H9 (cell line): ENCODE measurements around the gene TRIM44. TPM values are rescaled to one million over a fixed set of nuclear protein-coding genes. Genes with fewer than 3 reads are reported as not detected.

Experiments used
- DNase-seq: peaks from one replicate; pipeline ENCODE4 v3.0.0-alpha.2; 2017
- H2AFZ ChIP-seq: one replicate; pipeline ENCODE4 v1.6.1; 2013; ENCODE audit warnings: mild to moderate bottlenecking, low read length, control low read depth, moderate library complexity
- H2AK5ac ChIP-seq: 2 replicates; pipeline ENCODE4 v1.6.1; 2013; ENCODE audit warnings: low read length, control low read depth, mixed read lengths; ENCODE audit not compliant: insufficient read length
- H2BK120ac ChIP-seq: one replicate; pipeline ENCODE4 v1.6.1; 2013; ENCODE audit warnings: low read depth, mild to moderate bottlenecking, low read length, control low read depth, inconsistent platforms; ENCODE audit not compliant: poor library complexity, severe bottlenecking
- H2BK12ac ChIP-seq: 2 replicates; pipeline ENCODE4 v1.6.1; 2013; ENCODE audit warnings: low read length, control low read depth, mixed read lengths, low read depth; ENCODE audit not compliant: insufficient read length
- H2BK15ac ChIP-seq: 2 replicates; pipeline ENCODE4 v1.6.1; 2013; ENCODE audit warnings: low read depth, low read length, control low read depth
- H2BK20ac ChIP-seq: one replicate; pipeline ENCODE4 v1.6.1; 2013; ENCODE audit warnings: low read depth, mild to moderate bottlenecking, low read length, control low read depth, inconsistent platforms; ENCODE audit not compliant: poor library complexity, severe bottlenecking
- H2BK5ac ChIP-seq: 2 replicates; pipeline ENCODE4 v1.6.1; 2013; ENCODE audit warnings: low read length, control low read depth, mixed read lengths; ENCODE audit not compliant: insufficient read length
- H3K14ac ChIP-seq: 2 replicates; pipeline ENCODE4 v1.6.1; 2013; ENCODE audit warnings: low read length, control low read depth; ENCODE audit not compliant: insufficient read depth
- H3K18ac ChIP-seq: 2 replicates; pipeline ENCODE4 v1.6.1; 2013; ENCODE audit warnings: low read depth, mild to moderate bottlenecking, mixed read lengths, low read length, control low read depth; ENCODE audit not compliant: insufficient read length
- H3K23ac ChIP-seq: 2 replicates; pipeline ENCODE4 v1.6.1; 2013; ENCODE audit warnings: low read length, control low read depth, mixed read lengths, low read depth; ENCODE audit not compliant: insufficient read length
- H3K23me2 ChIP-seq: 2 replicates; pipeline ENCODE4 v1.6.1; 2013; ENCODE audit warnings: low read depth, mild to moderate bottlenecking, mixed read lengths, low read length, control low read depth; ENCODE audit not compliant: insufficient read length, poor library complexity, severe bottlenecking
- H3K27ac ChIP-seq: 2 replicates; pipeline ENCODE4 v1.5.1; 2013; ENCODE audit warnings: low read length, control low read depth, mixed read lengths, low read depth; ENCODE audit not compliant: insufficient read length
- H3K27me3 ChIP-seq: 2 replicates; pipeline ENCODE4 v1.6.1; 2013; ENCODE audit warnings: low read length, control low read depth, inconsistent platforms; ENCODE audit not compliant: insufficient read depth
- H3K4ac ChIP-seq: 2 replicates; pipeline ENCODE4 v1.6.1; 2013; ENCODE audit warnings: low read depth, mild to moderate bottlenecking, control low read depth, inconsistent platforms, low read length, moderate library complexity
- H3K4me1 ChIP-seq: 2 replicates; pipeline ENCODE4 v1.6.1; 2013; ENCODE audit warnings: low read length, control low read depth, inconsistent platforms; ENCODE audit not compliant: insufficient read depth
- H3K4me2 ChIP-seq: 2 replicates; pipeline ENCODE4 v1.6.1; 2013; ENCODE audit warnings: low read length, control low read depth, mixed read lengths; ENCODE audit not compliant: insufficient read length, insufficient read depth
- H3K56ac ChIP-seq: 2 replicates; pipeline ENCODE4 v1.6.1; 2013; ENCODE audit warnings: low read depth, mild to moderate bottlenecking, mixed read lengths, low read length, control low read depth; ENCODE audit not compliant: insufficient read length
- H3K79me1 ChIP-seq: 2 replicates; pipeline ENCODE4 v1.6.1; 2013; ENCODE audit warnings: low read depth, mild to moderate bottlenecking, moderate library complexity, low read length, control low read depth, inconsistent platforms; ENCODE audit not compliant: insufficient read depth, poor library complexity, severe bottlenecking
- H3K79me2 ChIP-seq: 2 replicates; pipeline ENCODE4 v1.6.1; 2013; ENCODE audit warnings: low read length, control low read depth, inconsistent platforms; ENCODE audit not compliant: insufficient read depth
- H3K9ac ChIP-seq: 2 replicates; pipeline ENCODE4 v1.6.1; 2013; ENCODE audit warnings: low read length, control low read depth, mixed read lengths; ENCODE audit not compliant: insufficient read length; ENCODE audit errors: extremely low read depth
- H3K9me3 ChIP-seq: one replicate; pipeline ENCODE4 v1.6.1; 2013; ENCODE audit warnings: low read depth, low read length, inconsistent platforms; ENCODE audit not compliant: control insufficient read depth
- H3T11ph ChIP-seq: one replicate; pipeline ENCODE4 v1.6.1; 2013; ENCODE audit warnings: mild to moderate bottlenecking, low read length, control low read depth, inconsistent platforms
- H4K20me1 ChIP-seq: one replicate; pipeline ENCODE4 v1.6.1; 2013; ENCODE audit not compliant: control insufficient read depth, insufficient read length, insufficient read depth
- H4K5ac ChIP-seq: 2 replicates; pipeline ENCODE4 v1.6.1; 2013; ENCODE audit warnings: low read depth, mild to moderate bottlenecking, mixed read lengths, low read length, control low read depth; ENCODE audit not compliant: insufficient read length
- H4K8ac ChIP-seq: replicated peaks from 2 replicates; pipeline ENCODE4 v1.6.1; 2013; ENCODE audit warnings: low read length, control low read depth, mixed read lengths, low read depth; ENCODE audit not compliant: insufficient read length
- H4K91ac ChIP-seq: 2 replicates; pipeline ENCODE4 v1.6.1; 2013; ENCODE audit warnings: low read depth, mild to moderate bottlenecking, moderate library complexity, mixed read lengths, low read length, control low read depth; ENCODE audit not compliant: insufficient read length
- H3K27ac Mint-ChIP-seq, 3 experiments: 2 replicates in 2 of 3; 3 replicates in 1 of 3; pipeline ENCODE4 v1.8.0; 2020 to 2021; ENCODE audit warnings: mixed read lengths in 3 of 3, mild to moderate bottlenecking in 1 of 3, moderate library complexity in 1 of 3
- H3K27me3 Mint-ChIP-seq: 2 replicates; pipeline ENCODE4 v1.8.0; 2021; ENCODE audit warnings: low read depth, mild to moderate bottlenecking, moderate library complexity, mixed read lengths
- H3K36me3 Mint-ChIP-seq, 3 experiments: 2 replicates in 2 of 3; 3 replicates in 1 of 3; pipeline ENCODE4 v1.8.0; 2020 to 2021; ENCODE audit warnings: low read depth in 3 of 3, mixed read lengths in 3 of 3; ENCODE audit not compliant: insufficient read depth in 1 of 3
- H3K4me1 Mint-ChIP-seq, 2 experiments: 2 replicates each; pipeline ENCODE4 v1.8.0; 2020; ENCODE audit warnings: mixed read lengths in 2 of 2
- H3K4me3 Mint-ChIP-seq, 2 experiments: 2 replicates in 1 of 2; 3 replicates in 1 of 2; pipeline ENCODE4 v1.8.0; 2020 to 2021; ENCODE audit warnings: mild to moderate bottlenecking in 2 of 2, mixed read lengths in 2 of 2, moderate library complexity in 1 of 2
- H3K9me3 Mint-ChIP-seq, 2 experiments: 2 replicates in 1 of 2; 3 replicates in 1 of 2; pipeline ENCODE4 v1.8.0; 2020; ENCODE audit warnings: mild to moderate bottlenecking in 2 of 2, mixed read lengths in 2 of 2, moderate library complexity in 1 of 2
- CTCF ChIP-seq: fragments of 200-600 bp; sonication (generic); conservative IDR thresholded peaks from 3 replicates; pipeline ENCODE4 v1.8.0; 2021; ENCODE audit warnings: antibody characterized with exemption, mild to moderate bottlenecking
- WGBS: extraction: QIAGEN DNeasy Blood & Tissue Kit; methylation state at CpG from one replicate; pipeline ENCODE4 v1.1.7; 2013; ENCODE audit warnings: missing lambda C conversion rate, low lambda C conversion rate, mixed read lengths; ENCODE audit not compliant: insufficient read length; ENCODE audit errors: extremely low coverage; 5-methylcytosine and 5-hydroxymethylcytosine counted together
- total RNA-seq: library from RNA; stranded (reverse); gene quantifications from 2 replicates; pipeline ENCODE4 v1.2.1, GENCODE V29; 2021

The TRIM44 gene
- total RNA-seq, 1 experiment from 2014 or later, result 37.7 TPM

GRCh38 chr11:35864131-35864530 is 201.6 kb downstream of the TRIM44 start:
- Mint-ChIP-seq H3K9me3 (peaks cover 15 to 16% of the 10 kb centered on the region in 2 experiments), H3K4me3 (no peak overlapping the region)

More at GRCh38 chr11:35864131-35864530, 201.6 kb downstream of the TRIM44 start:
- no CpG with 5 or more reads among the region's 2 CpGs for WGBS
- no peak overlapping the region for H2AK5ac ChIP-seq
- DNase-seq, result no peak
- no peak overlapping the region for H2BK5ac ChIP-seq
- no peak overlapping the region for H3T11ph ChIP-seq
- no peak for TF ChIP-seq CTCF
- H3K14ac ChIP-seq, result no peak overlapping the region
- H3K79me1 ChIP-seq, result no peaks in the 10 kb centered on the region
- H3K23ac ChIP-seq, result no peak overlapping the region
- H4K20me1 ChIP-seq, result no peaks in the 10 kb centered on the region
- H2BK12ac ChIP-seq, result no peak overlapping the region
- no peaks in the 10 kb centered on the region for H3K27me3 ChIP-seq
- no peak overlapping the region for H4K5ac ChIP-seq
- no peak overlapping the region for H4K8ac ChIP-seq
- H2BK120ac ChIP-seq, result no peak overlapping the region
- no peaks in the 10 kb centered on the region for H3K4me1 Mint-ChIP-seq
- no peaks in the 10 kb centered on the region for H3K4me1 ChIP-seq
- H3K36me3 Mint-ChIP-seq, result peaks cover 6 to 11% (median 9%) of the 10 kb centered on the region in 3 experiments; a peak in 6 of 7 replicates
- no peak overlapping the region for H3K56ac ChIP-seq
- H4K91ac ChIP-seq, result no peak overlapping the region
- H3K18ac ChIP-seq, result no peak overlapping the region
- H3K23me2 ChIP-seq, result no peaks in the 10 kb centered on the region
- no peak overlapping the region for H2BK20ac ChIP-seq
- H3K9me3 ChIP-seq, result no peaks in the 10 kb centered on the region
- no peak overlapping the region for H2AFZ ChIP-seq
- no peak overlapping the region for H3K27ac Mint-ChIP-seq
- no peak overlapping the region for H2BK15ac ChIP-seq
- H3K9ac ChIP-seq, result no peak overlapping the region
- H3K79me2 ChIP-seq, result no peaks in the 10 kb centered on the region
- no peak overlapping the region for H3K4me2 ChIP-seq
- H3K27ac ChIP-seq, result no peak overlapping the region
- peaks cover 3% of the 10 kb centered on the region; the same call in 1 of the 2 replicates for H3K27me3 Mint-ChIP-seq
- no peak overlapping the region for H3K4ac ChIP-seq
